OCI-LY7 (cell line): ENCODE data around the gene PSAP. TPM values are rescaled to one million over a fixed set of nuclear protein-coding genes. Genes with fewer than 3 reads are reported as not detected.

Experiments used
- BruUV-seq: library from RNA; stranded (reverse); fragments of 400-500 nt; replicated peaks from 2 replicates; lab custom pipeline; 2021; lab: Mats Ljungman, UMichigan
- CTCF ChIA-PET: fragments of 300-600 bp; sonication (Branson Sonifier 250); formaldehyde crosslinking; loops from one replicate; lab custom pipeline; 2022; ENCODE audit warnings: antibody characterized with exemption; ENCODE audit not compliant: unreplicated experiment; lab: Charles Lee
- POLR2A ChIA-PET: fragments of 300-600 bp; sonication (Branson Sonifier 250); formaldehyde crosslinking; loops from one replicate; lab custom pipeline; 2022; ENCODE audit warnings: antibody characterized with exemption; lab: Charles Lee
- DNase-seq: peaks from one replicate; pipeline ENCODE4 v3.0.0-alpha.2; 2015; ENCODE audit warnings: low spot score
- H2AFZ ChIP-seq: fragments of 200-600 bp; sonication (generic), shearing (Covaris generic); 2 replicates; pipeline ENCODE4 v1.6.1; 2014; ENCODE audit warnings: mild to moderate bottlenecking, antibody characterized with exemption, low read length, moderate library complexity
- H3K27ac ChIP-seq: fragments of 200-600 bp; sonication (generic); 2 replicates; pipeline ENCODE4 v1.5.1; 2014; ENCODE audit warnings: mixed run types, low read depth, mild to moderate bottlenecking, moderate library complexity, low read length, inconsistent platforms; ENCODE audit not compliant: poor library complexity, severe bottlenecking
- H3K36me3 ChIP-seq: fragments of 200-600 bp; sonication (generic); 2 replicates; pipeline ENCODE4 v1.6.1; 2014; ENCODE audit warnings: mild to moderate bottlenecking, antibody characterized with exemption, low read length, moderate library complexity, mixed read lengths; ENCODE audit not compliant: insufficient read depth
- H3K4me1 ChIP-seq: fragments of 200-600 bp; sonication (generic); 2 replicates; pipeline ENCODE4 v1.5.1; 2014; ENCODE audit warnings: mild to moderate bottlenecking, low read length; ENCODE audit not compliant: insufficient read depth, poor library complexity, severe bottlenecking
- H3K4me2 ChIP-seq: fragments of 200-600 bp; sonication (generic); 2 replicates; pipeline ENCODE4 v1.6.1; 2014; ENCODE audit warnings: mild to moderate bottlenecking, low read length
- H3K4me3 ChIP-seq: fragments of 200-600 bp; sonication (generic); 2 replicates; pipeline ENCODE4 v1.5.1; 2014; ENCODE audit warnings: mild to moderate bottlenecking, low read depth, low read length; ENCODE audit not compliant: poor library complexity, severe bottlenecking
- H3K79me2 ChIP-seq: fragments of 200-600 bp; sonication (generic); 2 replicates; pipeline ENCODE4 v1.6.1; 2016; ENCODE audit warnings: low read depth, mild to moderate bottlenecking, low read length, moderate library complexity, mixed read lengths; ENCODE audit not compliant: insufficient read depth
- H3K9me2 ChIP-seq: fragments of 200-600 bp; sonication (generic); 2 replicates; pipeline ENCODE4 v1.6.1; 2016; ENCODE audit warnings: mild to moderate bottlenecking, low read length, mixed read lengths; ENCODE audit not compliant: insufficient read depth
- H3K9me3 ChIP-seq: fragments of 200-600 bp; sonication (generic); 2 replicates; pipeline ENCODE4 v1.6.1; 2014; ENCODE audit warnings: mild to moderate bottlenecking, mixed run types, low read length, mixed read lengths
- H4K20me1 ChIP-seq: fragments of 200-600 bp; sonication (generic); 2 replicates; pipeline ENCODE4 v1.6.1; 2014; ENCODE audit warnings: mild to moderate bottlenecking, antibody characterized with exemption, low read length, moderate library complexity, mixed read lengths; ENCODE audit not compliant: insufficient read depth
- CTCF ChIP-seq: fragments of 200-600 bp; sonication (generic); conservative IDR thresholded peaks from 2 replicates; pipeline ENCODE4 v1.5.1; 2014; ENCODE audit warnings: mild to moderate bottlenecking, antibody characterized with exemption, low read length, moderate library complexity, mixed read lengths
- EZH2phosphoT487 ChIP-seq: fragments of 200-600 bp; sonication (generic); IDR thresholded peaks from 2 replicates; pipeline ENCODE4 v1.6.1; 2018; ENCODE audit warnings: low read depth, borderline replicate concordance, mild to moderate bottlenecking, mixed run types, antibody characterized with exemption, low read length, moderate library complexity, mixed read lengths
- intact Hi-C: fragments of 100-400 bp; cut with micrococcal nuclease; formaldehyde crosslinking; loops from one replicate; pipeline ENCODE4 v1.10.0; 2022; ENCODE audit not compliant: unreplicated experiment
- total RNA-seq, 2 experiments: library from RNA; depleted of rRNA in 1 of 2; stranded (reverse); fragments of >200 nt in 1 of 2; shearing (Covaris generic) in 1 of 2; gene quantifications; 2 replicates each; pipeline ENCODE4 v1.2.3, GENCODE V29; 2014 to 2022

PSAP gene
- total RNA-seq, 2 experiments from 2014 or later, result 163 to 200 TPM

GRCh38 chr10:71811351-71811750 lies 39.7 kb downstream of the PSAP start:
- POLR2A ChIA-PET, result interaction anchor here (0.7 kb wide), 1 partner anchor 377 kb away, joined by 5 read pairs; no protein-coding TSS in a partner anchor
- TF ChIP-seq CTCF (no peak), EZH2phosphoT487 (no peak)
- H3K9me2 ChIP-seq, result no peaks in the 10 kb centered on the region
- H3K9me3 ChIP-seq, result no peaks in the 10 kb centered on the region
- H4K20me1 ChIP-seq, result no peaks in the 10 kb centered on the region
- H3K4me1 ChIP-seq, result peaks cover 6% of the 10 kb centered on the region
- H3K4me3 ChIP-seq, result no peak overlapping the region
- peaks cover 15% of the 10 kb centered on the region; the same call in 1 of the 2 replicates for H3K36me3 ChIP-seq
- intact Hi-C loops, result loop anchor here (5.0 kb wide), 1 partner anchor 499 kb away; no protein-coding TSS in a partner anchor
- CTCF ChIA-PET, result interaction anchor here (0.8 to 1.4 kb wide), 4 partner anchors 54 to 100 kb away, joined by 3 to 5 read pairs (median 4); no protein-coding TSS in a partner anchor
- H3K79me2 ChIP-seq, result no peaks in the 10 kb centered on the region
- no peak overlapping the region for H3K27ac ChIP-seq
- DNase-seq, result no peak
- H3K4me2 ChIP-seq, result no peak overlapping the region
- BruUV-seq, result no TSS peak
- H2AFZ ChIP-seq, result no peak overlapping the region

- TF ChIP-seq EZH2phosphoT487 (no peak), CTCF (no peak)
- no peaks in the 10 kb centered on the region for H3K79me2 ChIP-seq
- H3K4me2 ChIP-seq, result no peak overlapping the region
- H3K36me3 ChIP-seq, result 0 out of 2 replicates have a peak, but pooled peaks cover 4% of the 10 kb centered on the region
- no peak overlapping the region for H3K4me3 ChIP-seq
- ChIA-PET POLR2A (no interaction called here), CTCF (interaction anchor here (0.7 to 1.1 kb wide), 2 partner anchors 86 to 222 kb away, joined by 3 read pairs; no protein-coding TSS in a partner anchor)
- H3K27ac ChIP-seq, result no peak overlapping the region
- H3K9me2 ChIP-seq, result no peaks in the 10 kb centered on the region
- DNase-seq, result no peak
- H4K20me1 ChIP-seq, result no peaks in the 10 kb centered on the region
- no peaks in the 10 kb centered on the region for H3K9me3 ChIP-seq
- BruUV-seq, result no TSS peak
- H2AFZ ChIP-seq, result no peak overlapping the region
- intact Hi-C loops, result loop anchor here (5.0 kb wide), 1 partner anchor 498 kb away; no protein-coding TSS in a partner anchor
- peaks cover 6% of the 10 kb centered on the region for H3K4me1 ChIP-seq
Observed at GRCh38 chr10:71810048-71810750, 40.9 kb downstream of the PSAP start.

- Histone ChIP-seq H3K36me3 (no peaks in the 10 kb centered on the region), H3K79me2 (no peaks in the 10 kb centered on the region), H3K4me1 (peaks cover 6% of the 10 kb centered on the region), H4K20me1 (no peaks in the 10 kb centered on the region), H3K9me2 (no peaks in the 10 kb centered on the region), H3K27ac (no peak overlapping the region), H3K4me2 (no peak overlapping the region), H2AFZ (no peak overlapping the region), H3K9me3 (no peaks in the 10 kb centered on the region), H3K4me3 (no peak overlapping the region)
- no TSS peak for BruUV-seq
- intact Hi-C loops, result loop anchor here (5.0 to 10.0 kb wide), 2 partner anchors 425 to 497 kb away; no protein-coding TSS in a partner anchor
- DNase-seq, result no peak
- CTCF ChIA-PET, result no interaction called here
- POLR2A ChIA-PET, result no interaction called here
- no peak for TF ChIP-seq CTCF
- no peak for TF ChIP-seq EZH2phosphoT487
Observed at GRCh38 chr10:71809628-71810027, 41.4 kb downstream of the PSAP start.
